HG03442 (cell line): ENCODE measurements around the gene CTSH.
"Not testable (repeated sequence)": the region's sequence is repeated elsewhere in the genome, so short reads cannot be mapped to it uniquely, and the experiment has no call there.

Experiments used
- ATAC-seq: cut with Tn5 transposase; IDR thresholded peaks from one replicate; pipeline ENCODE4 v1.9.1; 2021; ENCODE audit warnings: mild to moderate bottlenecking, moderate library complexity; ENCODE audit not compliant: unreplicated experiment

Gene CTSH

DNA sequence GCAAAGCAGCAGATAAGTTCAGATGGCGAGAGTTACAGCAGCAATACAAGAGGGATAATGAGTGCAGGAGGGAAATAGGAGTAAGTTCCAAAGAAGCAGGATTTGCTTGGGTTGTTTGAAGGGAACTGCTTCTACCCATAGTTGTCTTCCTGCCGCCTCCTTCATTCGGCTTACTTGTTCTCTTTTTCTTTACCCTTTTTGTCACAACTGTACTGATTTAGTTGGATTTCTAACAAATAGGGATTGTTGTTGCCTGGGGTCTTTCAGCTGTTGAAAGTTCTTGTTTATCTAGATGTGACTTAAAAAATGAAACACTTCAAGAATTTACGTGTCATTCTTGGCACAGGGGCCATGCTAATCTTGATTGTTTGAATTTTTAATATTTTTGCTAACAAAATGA lies 46.3 kb downstream of the CTSH start:
- ATAC-seq, result no peak

DNA sequence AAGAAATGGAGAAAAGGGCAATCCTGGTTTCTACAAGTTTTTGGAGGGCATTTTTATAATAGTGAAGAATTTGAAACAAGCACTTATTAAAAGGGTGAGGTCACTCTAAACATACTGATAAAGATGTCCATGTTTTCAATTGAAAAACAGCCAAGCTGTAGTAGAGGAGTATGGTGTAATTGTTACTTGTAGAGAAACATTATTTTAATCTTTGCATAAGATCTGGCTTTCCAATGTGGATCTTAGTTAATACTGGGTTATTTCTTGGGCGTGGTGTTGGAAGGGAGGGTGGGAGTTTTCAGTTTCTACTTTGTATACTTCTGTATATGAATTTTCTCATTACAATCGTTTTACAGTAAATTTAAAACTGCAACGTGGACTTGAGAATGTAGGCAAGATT lies 49.4 kb downstream of the CTSH start:
- no peak for ATAC-seq

DNA sequence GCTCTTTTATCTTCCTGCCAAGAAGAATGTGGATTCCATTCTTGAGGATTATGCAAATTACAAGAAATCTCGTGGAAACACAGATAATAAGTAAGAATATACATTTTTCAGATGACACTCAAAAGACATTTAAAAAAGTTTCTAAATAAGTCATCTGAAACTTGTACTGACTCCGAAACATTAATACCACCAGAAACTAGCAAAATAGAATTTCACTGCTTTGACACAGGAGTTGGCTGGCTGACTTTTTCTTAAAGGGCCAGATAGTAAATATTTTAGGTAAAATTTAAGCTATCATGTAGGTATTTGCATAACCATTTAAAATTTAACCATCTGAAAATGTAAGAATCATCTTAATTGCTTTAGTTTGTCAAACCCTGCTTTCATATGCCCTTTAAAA lies 51.3 kb downstream of the CTSH start:
- no peak for ATAC-seq

DNA sequence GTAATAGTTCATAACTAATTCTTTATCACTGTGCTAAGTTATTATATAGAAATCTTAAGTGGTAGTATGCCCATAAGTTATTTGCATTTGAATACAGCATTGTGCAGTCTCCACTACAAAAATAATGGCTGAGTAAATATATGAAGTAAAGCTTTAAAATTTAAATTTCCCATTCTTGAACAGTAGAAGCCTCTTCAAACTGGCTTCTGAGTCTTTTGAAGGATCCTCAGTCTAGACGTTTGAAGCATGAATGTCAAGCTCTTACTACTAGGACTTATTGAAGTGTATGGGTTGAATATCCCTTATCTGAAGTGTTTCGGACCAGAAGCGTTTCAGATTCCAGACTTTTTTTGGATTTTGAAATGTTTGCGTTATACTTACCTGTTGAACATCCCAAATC lies 55.8 kb downstream of the CTSH start:
- ATAC-seq, result no peak

DNA sequence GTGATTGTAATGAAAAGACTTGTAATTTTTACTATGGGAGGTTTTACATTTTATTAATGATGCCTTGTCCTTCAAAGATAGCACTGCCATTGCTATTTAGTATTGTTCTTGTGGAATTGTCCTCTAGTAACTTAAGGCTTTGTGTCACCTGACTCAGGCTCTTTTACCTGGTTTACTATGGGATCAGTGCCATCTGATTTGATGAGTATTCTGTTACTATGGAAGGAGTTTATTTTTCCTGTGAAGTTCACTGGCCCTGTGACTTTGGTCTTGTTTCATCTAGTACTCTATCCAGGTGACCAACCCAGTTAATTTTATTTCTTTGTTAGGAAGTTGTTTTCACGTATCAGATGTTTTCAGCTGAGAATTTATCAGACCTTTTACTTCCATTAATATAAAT lies 63.2 kb downstream of the CTSH start:
- ATAC-seq, result no peak

DNA sequence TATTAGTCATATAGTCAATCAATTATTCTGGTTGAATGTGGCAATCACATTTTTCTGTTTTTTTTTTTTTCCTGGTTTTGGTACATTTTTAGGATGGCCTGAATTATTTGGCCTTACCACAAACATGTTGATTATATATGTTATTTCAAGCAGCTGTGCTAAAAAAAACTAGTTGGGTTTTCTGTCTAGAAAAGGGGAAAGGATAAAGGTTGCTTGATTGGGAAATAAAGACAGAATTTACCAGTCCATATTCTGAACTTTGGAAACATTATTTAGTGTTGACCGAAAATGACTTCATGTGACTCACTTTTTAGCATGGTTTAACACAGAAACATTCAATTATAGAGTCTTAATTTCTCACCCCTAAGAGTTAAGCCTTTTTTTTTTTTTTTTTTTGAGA lies 64.0 kb downstream of the CTSH start:
- ATAC-seq, result no peak

DNA sequence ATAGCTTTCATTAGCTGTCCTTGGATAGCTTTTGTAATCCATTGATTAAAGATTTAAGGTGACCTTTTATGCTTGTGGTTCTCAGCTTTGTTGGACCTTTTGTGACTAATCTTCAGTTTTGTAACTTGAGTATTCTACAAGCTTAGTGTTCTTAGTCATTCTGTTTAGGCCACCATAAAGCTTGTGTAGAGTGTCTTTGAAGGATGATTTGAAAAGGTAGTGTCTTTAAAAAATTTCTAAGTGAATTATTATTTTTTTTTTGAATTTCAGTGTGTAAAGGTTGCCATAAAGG lies 64.7 kb downstream of the CTSH start:
- ATAC-seq, result no peak

DNA sequence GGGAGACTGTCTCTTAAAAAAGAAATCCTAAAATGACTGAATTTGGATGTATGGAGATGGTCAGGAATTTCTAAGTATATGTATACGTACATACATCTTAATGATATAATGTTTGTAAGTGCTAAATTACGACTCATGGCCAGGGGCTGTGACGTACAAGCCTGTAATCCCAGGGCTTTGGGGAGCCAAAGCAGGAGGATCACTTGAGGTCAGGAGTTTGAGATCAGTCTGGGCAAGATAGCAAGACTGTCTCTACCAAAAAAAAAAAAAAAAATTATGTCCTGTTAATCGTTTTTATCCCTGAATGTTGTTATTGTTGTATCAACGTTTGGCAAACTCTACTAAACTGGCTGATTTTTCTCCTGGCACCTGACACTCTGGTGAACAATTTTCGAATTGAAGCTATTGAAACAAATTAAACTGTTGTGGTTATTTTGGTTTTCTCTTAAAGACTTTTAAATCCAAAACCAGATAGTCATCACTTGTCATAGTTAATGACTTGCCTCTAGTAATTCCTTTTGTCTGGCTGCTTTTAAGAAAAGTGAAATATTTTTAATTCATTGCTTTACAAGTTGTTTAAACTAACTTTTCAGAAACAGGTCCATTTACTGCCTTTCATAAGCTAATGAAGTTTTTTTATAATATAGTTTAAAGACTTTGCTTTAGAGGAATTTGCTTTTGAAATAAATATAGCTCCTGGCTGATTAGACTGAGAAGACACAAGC lies 65.2 kb downstream of the CTSH start:
- ATAC-seq, result no peak

DNA sequence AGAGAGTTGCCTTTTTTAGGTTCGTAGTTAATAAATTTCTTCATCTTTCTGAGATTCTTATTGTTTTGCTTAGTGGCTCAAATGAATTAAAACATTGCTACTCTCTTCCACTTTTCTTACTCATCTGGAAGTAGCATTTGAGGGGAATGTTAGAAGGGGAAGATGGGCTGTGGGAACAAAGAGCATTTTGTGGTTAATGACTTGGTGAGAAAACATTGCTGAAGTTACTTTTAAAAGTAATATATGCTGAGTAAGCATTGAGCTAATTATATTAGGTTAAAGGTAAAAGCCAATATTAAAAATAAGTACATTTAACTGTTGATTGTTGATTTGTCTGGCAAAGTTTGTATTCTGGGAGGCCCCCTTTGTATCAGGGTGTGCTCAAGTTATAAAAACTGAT lies 66.5 kb downstream of the CTSH start:
- ATAC-seq, result no peak

DNA sequence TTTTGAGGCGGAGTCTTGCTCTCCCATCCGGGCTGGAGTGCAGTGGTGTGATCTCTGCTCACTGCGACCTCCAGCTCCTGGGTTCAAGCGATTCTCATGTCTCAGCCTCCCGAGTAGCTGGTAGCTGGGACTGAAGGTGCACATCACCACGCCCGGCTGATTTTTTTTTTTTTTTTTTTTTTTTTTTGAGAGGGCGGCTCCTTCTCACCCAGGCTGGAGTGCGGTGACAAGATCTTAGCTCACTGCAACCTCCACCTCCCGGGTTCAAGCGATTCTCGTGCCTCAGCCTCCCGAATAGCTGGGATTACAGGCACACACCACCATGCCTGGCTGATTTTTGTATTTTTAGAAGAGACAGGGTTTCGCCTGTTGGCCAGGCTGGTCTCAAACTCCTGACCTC lies 67.9 kb downstream of the CTSH start:
- ATAC-seq, result not testable (repeated sequence)

DNA sequence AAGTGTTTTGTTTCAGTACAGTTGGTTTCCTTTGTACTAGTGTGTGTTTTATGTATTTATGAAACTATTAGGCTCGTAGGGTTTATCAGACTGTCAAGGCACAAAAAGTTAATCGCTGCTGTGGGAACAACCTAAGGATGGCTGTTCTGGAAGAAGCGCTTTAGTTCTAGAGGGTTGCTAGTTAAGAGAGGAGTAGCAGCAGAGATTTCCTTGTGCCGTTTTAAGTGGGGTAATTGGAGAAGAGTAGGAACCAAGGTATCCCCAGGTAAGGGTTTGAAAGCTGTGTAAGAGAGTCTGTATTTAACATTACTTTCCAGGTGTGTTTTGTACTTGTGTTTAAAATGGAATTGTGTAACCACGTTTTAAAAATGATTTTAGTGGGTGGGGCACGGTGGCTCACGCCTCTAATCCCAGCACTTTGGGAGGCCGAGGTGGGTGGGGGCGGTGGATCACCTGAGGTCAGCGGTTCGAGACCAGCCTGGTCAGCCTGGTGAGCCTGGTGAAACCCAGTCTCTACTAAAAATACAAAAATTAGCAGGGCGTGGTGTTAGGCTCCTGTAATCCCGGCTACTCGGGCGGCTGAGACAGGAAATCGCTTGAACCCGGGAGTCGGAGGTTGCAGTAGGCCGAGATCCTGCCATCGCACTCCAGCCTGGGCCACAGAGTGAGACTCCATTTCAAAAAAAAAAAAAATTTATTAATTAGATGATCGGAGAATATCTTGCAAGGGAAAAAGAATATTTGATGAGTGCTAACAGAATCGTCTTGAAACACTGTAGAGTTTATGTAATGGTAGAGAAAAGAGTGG lies 69.5 kb downstream of the CTSH start:
- no peak for ATAC-seq

DNA sequence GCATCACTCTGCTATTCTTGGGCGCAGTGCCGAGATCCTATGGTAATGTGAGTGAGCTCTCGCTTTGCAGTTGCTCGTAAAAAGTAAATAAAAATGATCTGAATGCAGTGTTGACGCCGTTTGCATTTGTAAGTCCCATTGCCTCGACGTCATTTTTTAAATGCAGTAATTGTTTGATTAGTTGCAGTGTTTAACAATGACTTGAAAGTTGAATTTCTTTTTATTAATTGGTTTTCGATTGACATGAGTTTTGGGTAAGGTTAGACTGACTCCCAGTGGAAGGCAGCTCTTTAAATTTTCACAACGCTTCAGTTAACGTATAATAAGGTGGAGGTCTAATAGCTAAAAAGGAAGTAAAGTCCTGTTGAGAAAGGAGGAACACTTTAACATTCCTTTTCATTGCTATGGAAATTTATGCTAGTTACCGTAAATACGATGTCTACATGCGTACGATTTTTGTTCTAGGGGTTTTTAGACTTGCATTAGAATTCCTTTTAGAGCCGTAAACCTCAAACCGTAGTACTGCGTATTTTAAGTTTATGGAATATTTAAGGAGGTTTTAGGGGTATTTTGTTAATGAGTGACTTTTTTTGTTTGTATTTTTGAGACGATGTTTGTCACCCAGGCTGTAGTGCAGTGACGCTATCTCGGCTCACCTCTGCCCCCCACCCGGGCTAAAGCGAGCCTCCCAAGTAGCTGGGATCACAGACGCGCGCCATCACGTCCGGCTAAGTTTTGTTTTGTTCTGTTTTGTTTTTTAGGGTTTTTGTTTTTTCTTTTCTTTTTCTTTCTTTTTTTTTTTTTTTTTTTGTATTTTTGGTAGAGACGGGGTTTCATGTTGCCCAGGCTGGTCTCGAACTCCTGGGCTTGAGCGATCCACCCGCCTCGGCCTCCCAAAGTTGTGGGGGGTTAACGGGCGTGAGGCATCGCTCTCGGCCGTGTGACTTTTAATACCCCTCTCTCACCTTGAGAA lies 70.8 kb downstream of the CTSH start:
- ATAC-seq, result no peak

DNA sequence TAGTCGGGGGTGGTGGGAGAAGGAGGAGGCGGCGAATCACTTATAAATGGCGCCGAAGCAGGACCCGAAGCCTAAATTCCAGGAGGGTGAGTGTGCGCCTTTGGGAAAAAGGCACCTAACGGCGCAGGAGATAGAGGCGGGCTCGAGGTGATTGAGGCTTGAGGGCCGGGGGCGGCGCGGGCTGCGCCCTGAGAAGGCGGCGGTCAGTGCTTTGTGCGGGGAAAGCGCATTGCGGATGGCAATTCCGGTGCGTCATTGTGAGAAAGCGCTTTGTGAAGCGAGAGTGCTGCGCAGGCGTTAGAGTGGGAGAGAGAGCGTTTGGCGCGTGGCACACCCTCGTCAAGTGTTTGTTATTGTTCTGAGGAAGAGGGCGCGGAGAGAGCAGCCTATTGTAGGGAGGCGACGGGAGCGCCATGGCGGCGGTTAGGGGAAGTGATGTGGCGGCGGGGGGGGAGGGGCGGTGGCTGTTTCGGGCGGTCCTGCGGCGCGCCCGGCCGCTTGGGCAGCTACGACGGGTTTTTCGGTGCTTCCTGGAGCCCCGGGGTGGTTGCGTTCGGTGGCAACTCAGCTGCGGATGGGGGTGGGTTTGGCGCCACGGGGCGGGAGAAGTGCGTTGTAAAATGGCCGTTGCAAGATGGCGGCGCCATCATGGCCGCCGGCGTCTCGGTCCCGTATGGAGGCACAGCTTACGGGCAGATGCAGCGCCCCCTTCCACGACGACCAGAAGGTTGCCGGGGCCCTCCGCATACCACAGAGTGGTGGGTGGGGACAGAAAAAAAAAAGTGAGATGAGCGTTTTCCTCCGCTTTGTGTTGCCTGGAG lies 71.7 kb downstream of the CTSH start:
- ATAC-seq, result peak; percentile 74

DNA sequence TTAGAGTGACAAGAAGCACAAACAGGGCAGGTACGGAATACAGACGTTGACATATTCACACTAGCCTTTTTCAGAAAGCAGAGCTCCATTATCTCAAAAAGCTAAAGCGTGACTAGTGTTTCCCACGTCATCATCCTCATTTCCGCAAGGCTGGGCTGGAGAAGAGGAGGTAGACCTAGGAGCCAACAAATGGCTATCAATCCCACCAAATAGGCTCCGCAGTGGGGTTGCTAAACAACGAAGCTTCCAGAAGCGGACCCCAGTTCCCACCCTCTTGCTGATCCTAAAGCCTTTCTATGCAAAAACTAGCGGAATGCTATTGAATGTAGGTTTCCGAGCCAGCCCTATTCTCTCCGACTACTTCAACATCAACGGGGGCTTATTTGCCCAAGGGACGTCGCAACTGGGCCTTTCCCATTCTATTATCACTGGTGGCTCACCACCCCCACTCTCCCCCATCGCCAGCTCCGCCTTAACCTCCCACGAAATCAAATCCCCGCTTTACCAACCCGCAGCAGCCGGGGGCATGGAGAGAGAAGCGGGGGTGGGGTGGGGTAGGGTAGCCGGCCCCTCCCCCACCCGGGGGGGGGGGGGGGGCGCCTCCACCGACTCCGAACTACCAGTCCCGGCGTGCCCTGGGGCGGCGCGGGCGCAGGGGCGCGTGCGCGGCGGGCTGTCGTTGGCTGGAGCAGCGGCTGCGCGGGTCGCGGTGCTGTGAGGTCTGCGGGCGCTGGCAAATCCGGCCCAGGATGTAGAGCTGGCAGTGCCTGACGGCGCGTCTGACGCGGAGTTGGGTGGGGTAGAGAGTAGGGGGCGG lies 72.5 kb downstream of the CTSH start, which contains the start of gene MORF4L1:
Gene MORF4L1 (plus strand): TSS at position 736 of the 817 bp plus-strand sequence. CDS start 128 bp downstream, outside the sequence.
- peak; percentile 81 for ATAC-seq

DNA sequence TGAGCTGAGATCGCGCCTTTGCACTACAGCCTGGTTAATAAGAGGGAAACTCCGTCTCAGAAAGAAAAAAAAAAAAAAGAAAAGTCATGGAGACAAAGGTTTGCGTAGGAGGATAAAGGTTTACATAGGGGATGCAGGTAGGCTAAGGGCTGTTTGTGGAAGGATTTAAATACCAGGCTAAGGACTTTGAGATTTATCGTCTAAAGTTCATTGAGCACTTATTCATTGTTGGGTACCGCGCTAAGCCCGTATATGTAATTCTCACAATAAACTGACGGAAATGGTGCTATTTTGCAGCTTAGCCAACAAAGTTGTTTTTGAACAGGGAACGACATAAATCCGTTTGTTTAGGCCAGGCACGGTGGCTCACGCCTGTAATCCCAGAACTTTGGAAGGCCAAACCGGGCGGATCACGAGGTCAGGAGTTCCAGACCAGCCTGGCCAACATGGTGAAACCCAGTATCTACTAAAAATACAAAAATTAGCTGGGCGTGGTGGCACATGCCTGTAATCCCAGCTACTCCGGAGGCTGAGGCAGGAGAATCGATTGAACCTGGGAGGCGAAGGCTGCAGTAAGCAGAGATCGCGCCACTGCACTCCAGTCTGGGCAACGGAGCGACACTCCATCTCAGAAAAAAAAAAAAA lies 73.2 kb downstream of the CTSH start:
- not testable (repeated sequence) for ATAC-seq
